GM20431 (cell line): ENCODE measurements around the gene SPNS2.

ENCODE experiments used
- in situ Hi-C: fragments of 300-500 bp; cut with MseI, MboI; formaldehyde crosslinking; loops from one replicate; pipeline ENCODE4 v1.15.0; 2020; ENCODE audit warnings: low sequenced_read_pairs; ENCODE audit not compliant: unreplicated experiment

Gene SPNS2

DNA sequence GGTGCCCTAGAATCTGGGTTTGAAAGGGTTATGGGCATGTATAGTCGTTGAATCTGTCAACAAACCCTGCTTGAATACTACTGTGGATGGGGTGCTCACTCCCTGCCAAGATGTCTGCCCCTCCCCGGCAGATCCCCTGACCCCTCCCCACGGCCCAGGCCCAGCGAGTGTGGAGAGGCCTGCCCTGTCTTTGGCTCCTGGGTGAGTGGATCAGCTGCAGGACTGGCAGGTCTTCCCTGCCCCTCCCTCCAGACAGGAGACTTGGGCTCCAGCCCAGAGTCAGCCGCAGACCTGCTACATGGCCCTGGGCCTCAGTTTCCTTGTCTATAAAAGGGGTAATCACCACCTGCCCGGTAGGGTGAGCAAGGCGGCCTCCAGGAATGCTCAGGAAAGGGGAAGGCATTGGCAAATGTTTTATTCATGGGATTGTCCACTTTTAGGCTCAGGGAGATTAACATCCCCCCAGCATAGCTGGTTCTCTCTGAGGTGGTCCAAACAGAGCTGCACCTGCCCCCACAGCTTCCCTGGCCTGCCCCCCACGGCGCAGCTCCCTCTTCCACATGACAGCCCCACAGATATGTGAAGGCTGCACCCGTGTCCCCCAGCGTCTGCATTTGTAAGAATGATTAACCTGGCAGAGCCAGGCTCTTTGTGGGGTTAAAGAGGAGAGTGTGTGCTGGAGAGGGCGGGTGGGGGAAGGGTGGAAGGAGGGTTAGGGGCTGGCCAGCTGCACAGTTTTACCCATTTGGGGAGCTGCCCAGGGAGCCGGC, 18.5 kb upstream of the SPNS2 start:
- in situ Hi-C loops, result no loop called here

DNA sequence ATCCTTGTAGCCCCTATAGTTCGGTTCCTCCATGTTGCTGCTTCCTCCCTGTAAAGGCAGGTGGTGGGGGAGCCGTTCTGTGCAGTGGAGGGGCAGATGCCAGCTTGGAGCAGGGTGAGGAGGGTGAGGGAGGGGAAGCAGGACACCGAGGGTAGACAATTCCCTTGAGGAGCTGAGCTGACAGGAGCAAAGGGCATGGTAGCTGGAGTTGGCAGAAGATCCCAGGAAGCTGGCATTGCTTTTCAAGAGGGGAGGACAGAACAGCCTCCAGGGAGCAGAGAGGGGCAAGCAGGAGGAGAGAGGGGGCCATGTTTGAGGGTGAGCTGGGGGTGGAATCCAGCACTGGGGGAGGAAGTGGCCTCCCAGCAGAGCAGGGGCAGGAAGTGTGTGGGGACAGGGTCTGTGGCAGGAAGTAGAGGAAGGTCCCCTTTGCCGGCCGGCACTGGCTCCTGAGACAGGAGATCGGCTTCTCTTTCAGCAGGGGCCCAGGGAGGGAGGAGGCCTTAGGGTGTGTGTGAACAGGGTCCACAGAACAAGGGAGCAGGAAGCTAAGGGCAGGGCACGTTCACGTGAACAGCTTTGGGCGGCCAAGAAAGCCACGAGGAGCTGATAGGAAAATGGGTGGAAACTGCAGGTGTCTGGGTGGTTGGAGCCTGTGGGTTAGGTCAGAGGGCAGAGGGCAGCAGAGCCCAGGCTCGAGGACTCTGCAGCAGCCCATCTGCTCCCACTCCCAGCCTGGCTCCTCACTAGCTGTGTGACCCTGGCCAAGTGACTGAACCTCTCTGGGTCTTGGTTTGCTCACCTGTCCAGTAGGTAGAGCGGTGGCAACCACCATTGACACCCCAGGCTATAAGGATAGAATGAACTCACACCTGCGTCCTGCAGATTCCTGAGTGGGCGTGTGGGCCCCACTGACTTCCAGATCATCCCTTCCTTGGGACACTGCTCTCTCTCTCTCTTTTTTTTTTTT, 17.5 kb upstream of the SPNS2 start:
- in situ Hi-C loops, result no loop called here

DNA sequence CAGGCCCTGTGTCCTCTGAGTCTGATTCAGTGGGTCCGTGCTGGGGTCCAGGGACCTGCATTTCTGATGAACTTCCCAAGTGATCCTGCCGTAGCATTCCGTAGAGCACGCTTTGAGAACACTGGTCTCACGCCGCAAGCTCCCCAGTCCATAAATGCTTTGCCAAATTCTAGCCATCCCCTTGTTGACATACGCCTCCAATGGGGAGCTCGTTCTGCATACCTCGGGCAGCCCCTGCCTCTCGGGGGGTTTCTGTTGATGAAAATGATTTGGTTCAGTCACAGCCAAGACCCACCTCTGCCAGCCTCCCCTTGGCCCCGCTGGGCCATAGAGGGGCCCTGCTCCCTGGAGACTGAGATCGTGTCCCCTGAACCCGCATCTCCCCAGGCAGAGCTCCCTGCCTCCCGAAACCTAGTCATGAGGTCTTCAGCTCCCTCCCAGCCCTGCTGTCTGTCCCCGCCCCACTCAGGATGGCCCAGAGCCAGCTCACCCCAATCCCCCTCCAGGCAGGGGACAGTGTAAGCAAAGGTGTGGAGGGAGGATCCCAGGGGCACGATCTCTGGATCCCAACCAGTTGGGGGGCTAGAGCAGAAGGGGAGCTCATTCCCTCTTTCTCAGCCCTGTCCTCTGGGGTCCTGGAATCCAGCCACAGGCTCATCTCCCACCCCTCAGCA, 16.2 kb upstream of the SPNS2 start:
- in situ Hi-C loops, result no loop called here

DNA sequence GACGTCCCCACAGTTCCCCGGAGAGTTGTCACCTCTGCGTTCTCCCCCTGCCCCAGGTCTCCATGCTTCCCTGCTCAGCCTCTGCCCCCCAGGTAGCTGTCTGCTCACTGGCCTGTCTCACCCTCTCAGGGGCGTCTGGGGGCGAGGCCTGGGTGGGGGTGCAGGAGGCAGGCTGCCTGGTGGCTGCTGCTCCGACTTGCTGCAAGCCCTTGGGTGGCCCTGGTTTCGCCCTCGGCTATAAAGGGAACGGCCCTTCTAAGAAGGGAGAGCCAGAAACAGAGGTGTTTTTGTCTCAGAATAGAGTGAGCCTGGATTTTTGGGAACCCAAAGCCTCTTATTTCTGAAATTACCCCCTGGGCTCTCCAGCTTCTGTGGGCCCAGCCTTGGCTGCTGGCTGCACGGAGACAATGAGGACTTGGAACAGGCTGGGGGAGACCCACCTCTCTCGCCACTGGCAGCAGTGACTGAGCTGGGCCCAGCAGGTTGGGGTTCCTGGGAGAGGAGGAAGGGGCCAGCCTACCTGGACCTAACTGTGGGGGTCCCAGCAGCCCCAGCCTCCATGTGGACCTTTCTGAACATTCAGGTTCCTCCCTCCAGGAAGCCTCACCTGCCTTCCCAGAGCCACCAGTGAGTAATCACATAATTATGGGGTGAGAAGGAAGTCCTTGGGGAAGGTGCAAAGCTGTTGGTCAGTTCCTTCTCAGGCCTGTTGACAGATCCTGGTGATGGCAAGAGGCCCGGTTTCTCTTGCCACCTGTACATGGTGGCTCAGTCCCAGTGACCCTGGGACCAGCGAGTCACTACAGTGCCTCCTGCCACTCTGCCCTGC, 15.5 kb upstream of the SPNS2 start:
- in situ Hi-C loops, result no loop called here

- in situ Hi-C loops, result no loop called here
These were observed 12.7 kb upstream of the SPNS2 start for GRCh38 chr17:4485676-4486646.

GRCh38 chr17:4487296-4487695, 11.4 kb upstream of the SPNS2 start:
- in situ Hi-C loops, result no loop called here

DNA sequence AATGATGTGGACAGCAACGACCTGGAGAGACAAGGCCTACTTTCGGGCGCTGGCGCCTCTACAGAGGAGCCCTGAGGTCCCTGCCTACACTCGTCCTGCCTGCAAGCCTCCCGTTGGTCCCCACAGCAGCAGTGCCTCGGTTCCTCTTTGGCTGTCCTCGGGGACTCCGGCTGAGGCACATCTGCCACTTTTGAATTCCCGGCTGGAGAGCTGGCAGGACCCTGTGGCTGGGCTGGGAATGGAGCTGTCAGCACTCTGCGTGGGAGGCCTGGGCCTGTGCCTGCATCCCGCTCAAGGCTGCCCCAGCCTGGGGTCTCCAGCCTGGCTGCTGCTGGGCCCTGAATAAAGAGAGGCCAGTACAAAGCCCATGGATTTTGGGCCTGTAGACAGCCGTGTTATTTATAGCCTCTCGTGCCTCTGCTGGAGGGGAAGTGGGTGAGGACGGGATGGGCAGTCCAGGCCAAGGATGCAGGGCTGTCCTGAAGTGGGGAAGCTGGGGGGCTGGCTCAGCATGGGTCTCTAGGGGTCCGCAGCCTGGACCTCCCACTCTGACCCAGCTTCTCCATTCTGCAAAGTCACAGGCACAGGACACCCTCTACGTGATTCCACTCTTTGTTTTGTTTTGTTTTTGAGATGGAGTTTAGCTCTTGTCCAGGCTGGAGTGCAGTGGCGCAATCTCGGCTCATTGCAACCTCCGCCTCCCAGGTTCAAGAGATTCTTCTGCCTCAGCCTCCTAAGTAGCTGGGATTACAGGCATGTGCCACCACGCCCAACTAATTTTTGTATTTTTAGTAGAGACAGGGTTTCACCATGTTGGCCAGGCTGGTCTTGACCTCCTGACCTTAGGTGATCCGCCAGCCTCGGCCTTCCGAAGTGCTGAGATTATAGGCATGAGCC, 10.6 kb upstream of the SPNS2 start:
- in situ Hi-C loops, result no loop called here

GRCh38 chr17:4488989-4489595, 9.6 kb upstream of the SPNS2 start:
- in situ Hi-C loops, result no loop called here

GRCh38 chr17:4490109-4490591, 8.5 kb upstream of the SPNS2 start:
- in situ Hi-C loops, result no loop called here

GRCh38 chr17:4490637-4491061, 8.0 kb upstream of the SPNS2 start:
- in situ Hi-C loops, result no loop called here

GRCh38 chr17:4492721-4493561, 5.7 kb upstream of the SPNS2 start:
- in situ Hi-C loops, result no loop called here

- in situ Hi-C loops, result no loop called here
These were observed 1.4 kb upstream of the SPNS2 start for GRCh38 chr17:4497101-4497824.

- in situ Hi-C loops, result no loop called here
These were observed 930 bp downstream of the SPNS2 start for GRCh38 chr17:4499431-4500190.

DNA sequence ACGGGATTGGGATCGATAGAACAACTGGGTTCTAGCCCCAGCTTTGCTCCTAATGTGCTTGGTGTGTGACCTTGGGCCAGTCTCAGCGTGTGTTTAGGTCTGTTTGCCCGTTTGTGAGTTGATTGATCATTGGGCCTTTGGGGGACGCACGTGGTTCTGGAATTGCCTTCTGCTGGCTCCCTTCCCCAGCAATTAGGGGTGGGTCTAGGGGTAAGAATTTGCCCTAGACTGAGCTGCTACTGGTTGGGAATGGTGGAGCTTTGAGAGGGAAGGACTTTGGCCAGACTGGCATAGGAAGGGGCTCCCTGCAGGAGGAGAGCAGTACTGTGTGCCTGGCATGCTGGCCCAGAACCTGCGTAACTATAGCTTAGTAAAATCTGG, 1.5 kb downstream of the SPNS2 start:
- in situ Hi-C loops, result no loop called here
